Vagina (tissue), 2 donors: ENCODE results near the gene TTI1.

Experiments used
- POLR2AphosphoS5 ChIP-seq, 2 donors: sonication (generic); formaldehyde crosslinking; IDR thresholded peaks; one replicate each; pipeline ENCODE4 v1.9.0; 2017; ENCODE audit warnings: antibody characterized with exemption in 2 of 2, mild to moderate bottlenecking in 2 of 2, low read depth in 1 of 2; ENCODE audit not compliant: insufficient read depth in 1 of 2
- TF ChIP-seq, protein P1 (sequence below), 3 experiments: fragments of 450-650 bp in 2 of 3; fragments of 200-600 bp in 1 of 3; sonication (generic) in 1 of 3; IDR thresholded peaks; one replicate each; pipeline ENCODE4 v1.5.1; 2017 to 2019; ENCODE audit warnings: antibody characterized with exemption in 3 of 3, mild to moderate bottlenecking in 2 of 3, moderate library complexity in 2 of 3

DNA sequence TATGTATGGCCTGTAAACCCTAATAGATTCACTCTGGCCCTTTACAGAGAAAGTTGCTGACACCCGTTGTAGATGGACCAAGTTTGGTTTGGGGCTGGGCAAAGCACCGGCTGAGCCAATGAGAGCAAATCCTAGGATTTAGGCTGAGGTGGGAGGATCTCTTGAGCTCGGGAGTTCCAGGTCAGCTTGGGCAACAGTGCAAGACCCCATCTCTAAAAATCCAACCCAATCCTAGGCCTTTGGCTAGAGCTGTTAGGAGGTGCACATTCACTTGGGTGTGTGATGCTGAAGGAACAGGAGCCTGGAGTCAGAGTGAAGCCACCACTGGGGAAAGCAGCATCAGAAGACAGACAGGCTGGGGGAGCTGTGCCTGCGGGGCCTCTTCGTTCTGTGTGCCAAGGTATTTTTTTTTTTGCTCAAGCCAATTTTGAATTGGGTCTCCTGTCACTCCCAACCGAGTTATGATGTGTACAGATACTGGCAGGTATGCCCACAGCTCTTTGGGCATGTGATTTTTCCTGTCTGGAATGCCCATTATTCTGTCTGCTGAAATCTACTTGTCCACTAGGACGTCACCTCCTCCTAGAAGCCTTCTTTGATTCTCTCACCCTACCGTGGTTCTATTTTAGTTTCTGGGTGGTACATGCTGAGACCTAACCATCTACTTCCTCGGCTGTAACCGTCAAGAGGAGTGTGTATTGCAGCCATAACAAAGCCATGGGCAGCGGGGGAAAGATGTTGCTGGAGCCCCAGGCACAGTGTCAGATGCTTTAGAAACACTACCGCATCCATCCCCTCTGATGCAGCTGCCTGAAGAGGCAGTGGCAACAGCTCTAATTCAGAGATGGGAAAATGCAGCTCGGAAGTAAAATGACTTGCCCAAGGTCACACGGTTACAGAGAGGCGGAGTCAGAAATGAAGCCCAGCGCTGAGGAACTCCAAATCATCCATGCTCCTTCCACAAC, 54.0 kb downstream of the TTI1 start:
- TF ChIP-seq, protein P1, sequence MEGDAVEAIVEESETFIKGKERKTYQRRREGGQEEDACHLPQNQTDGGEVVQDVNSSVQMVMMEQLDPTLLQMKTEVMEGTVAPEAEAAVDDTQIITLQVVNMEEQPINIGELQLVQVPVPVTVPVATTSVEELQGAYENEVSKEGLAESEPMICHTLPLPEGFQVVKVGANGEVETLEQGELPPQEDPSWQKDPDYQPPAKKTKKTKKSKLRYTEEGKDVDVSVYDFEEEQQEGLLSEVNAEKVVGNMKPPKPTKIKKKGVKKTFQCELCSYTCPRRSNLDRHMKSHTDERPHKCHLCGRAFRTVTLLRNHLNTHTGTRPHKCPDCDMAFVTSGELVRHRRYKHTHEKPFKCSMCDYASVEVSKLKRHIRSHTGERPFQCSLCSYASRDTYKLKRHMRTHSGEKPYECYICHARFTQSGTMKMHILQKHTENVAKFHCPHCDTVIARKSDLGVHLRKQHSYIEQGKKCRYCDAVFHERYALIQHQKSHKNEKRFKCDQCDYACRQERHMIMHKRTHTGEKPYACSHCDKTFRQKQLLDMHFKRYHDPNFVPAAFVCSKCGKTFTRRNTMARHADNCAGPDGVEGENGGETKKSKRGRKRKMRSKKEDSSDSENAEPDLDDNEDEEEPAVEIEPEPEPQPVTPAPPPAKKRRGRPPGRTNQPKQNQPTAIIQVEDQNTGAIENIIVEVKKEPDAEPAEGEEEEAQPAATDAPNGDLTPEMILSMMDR (IDR thresholded peaks at IDR 0.05): no peak
- no peak for TF ChIP-seq POLR2AphosphoS5 (IDR thresholded peaks at IDR 0.05; ENCODE audit: insufficient read depth in 1 of 2, low read depth in 1 of 2)
